Measurements from ENCODE around the gene PIF1. TPM values are rescaled to one million over a fixed set of nuclear protein-coding genes. Genes with fewer than 3 reads are reported as not detected.
"Not testable (repeated sequence)": the region's sequence is repeated elsewhere in the genome, so short reads cannot be mapped to it uniquely, and the experiment has no call there.

Gene PIF1
- total RNA-seq, 1 experiment from 2014 or later = 74.4 TPM

DNA sequence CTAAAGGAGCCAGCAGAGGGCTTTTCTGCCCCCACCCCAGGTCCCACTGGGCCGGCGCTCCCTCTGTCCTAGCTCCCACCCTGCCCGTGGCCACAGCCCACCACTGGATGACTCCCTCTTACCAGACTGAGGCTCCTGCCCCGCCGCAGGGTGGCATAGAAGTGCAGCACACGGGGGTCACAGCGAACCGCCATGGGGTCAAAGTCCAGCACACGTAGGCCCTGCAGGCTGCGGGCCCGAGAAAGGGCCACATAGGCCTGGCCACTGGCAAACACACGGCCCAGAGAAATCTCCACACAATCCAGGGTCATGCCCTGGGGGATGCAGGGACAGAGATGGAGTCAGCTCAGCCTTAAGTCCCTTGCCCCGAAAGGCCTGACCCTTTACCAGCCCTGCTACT is 9.0 kb downstream of the PIF1 start:
- Histone ChIP-seq H3K79me2 (ENCODE audit: insufficient read depth, low read length) (no peaks in the 10 kb centered on the region), H3K9me3 (ENCODE audit: control insufficient read depth, low read depth, low read length) (no peaks in the 10 kb centered on the region), H2BK12ac (ENCODE audit: insufficient read length, low read depth, low read length) (no peak overlapping the region), H3K23ac (ENCODE audit: insufficient read length, low read depth, low read length) (no peak overlapping the region), H2AK5ac (ENCODE audit: insufficient read length, low read length) (no peak overlapping the region), H3K9ac (ENCODE audit: extremely low read depth, insufficient read length, low read length) (no peak overlapping the region), H4K91ac (ENCODE audit: insufficient read length, low read depth, low read length) (no peak overlapping the region), H3K23me2 (ENCODE audit: insufficient read length, low read depth, low read length, poor library complexity, severe bottlenecking) (no peaks in the 10 kb centered on the region), H3K18ac (ENCODE audit: insufficient read length, low read depth, low read length) (no peak overlapping the region), H2BK5ac (ENCODE audit: insufficient read length, low read length) (no peak overlapping the region), H3K79me1 (ENCODE audit: insufficient read depth, low read depth, low read length, poor library complexity, severe bottlenecking) (no peaks in the 10 kb centered on the region), H4K5ac (ENCODE audit: insufficient read length, low read depth, low read length) (no peak overlapping the region), H3K27ac (ENCODE audit: insufficient read length, low read depth, low read length) (no peak overlapping the region), H3K56ac (ENCODE audit: insufficient read length, low read depth, low read length) (no peak overlapping the region), H2BK15ac (ENCODE audit: low read depth, low read length) (no peak overlapping the region), H2BK20ac (ENCODE audit: low read depth, low read length, poor library complexity, severe bottlenecking) (no peak overlapping the region), H3T11ph (ENCODE audit: low read length) (no peak overlapping the region), H3K4ac (ENCODE audit: low read depth, low read length) (no peak overlapping the region), H3K4me1 (ENCODE audit: insufficient read depth, low read length) (peaks cover 8% of the 10 kb centered on the region), H4K20me1 (ENCODE audit: control insufficient read depth, insufficient read depth, insufficient read length) (no peaks in the 10 kb centered on the region), H3K14ac (ENCODE audit: insufficient read depth, low read length) (no peak overlapping the region), H4K8ac (replicated peaks; ENCODE audit: insufficient read length, low read depth, low read length) (no peak overlapping the region), H2AFZ (ENCODE audit: low read length) (no peak overlapping the region), H3K4me2 (ENCODE audit: insufficient read depth, insufficient read length, low read length) (no peak overlapping the region), H3K27me3 (ENCODE audit: insufficient read depth, low read length) (no peaks in the 10 kb centered on the region), H2BK120ac (ENCODE audit: low read depth, low read length, poor library complexity, severe bottlenecking) (no peak overlapping the region)
- H3K9me3 Mint-ChIP-seq = no peaks in the 10 kb centered on the region
- no peak overlapping the region for H3K4me3 Mint-ChIP-seq
- no peak for DNase-seq
- no CpG with 5 or more reads among the region's 13 CpGs for WGBS (ENCODE audit: extremely low coverage, insufficient read length, low lambda C conversion rate)
- H3K36me3 Mint-ChIP-seq (ENCODE audit: insufficient read depth in 1 of 3, low read depth in 3 of 3) = peaks cover 32 to 53% (median 50%) of the 10 kb centered on the region in 3 experiments
- TF ChIP-seq, protein P1, sequence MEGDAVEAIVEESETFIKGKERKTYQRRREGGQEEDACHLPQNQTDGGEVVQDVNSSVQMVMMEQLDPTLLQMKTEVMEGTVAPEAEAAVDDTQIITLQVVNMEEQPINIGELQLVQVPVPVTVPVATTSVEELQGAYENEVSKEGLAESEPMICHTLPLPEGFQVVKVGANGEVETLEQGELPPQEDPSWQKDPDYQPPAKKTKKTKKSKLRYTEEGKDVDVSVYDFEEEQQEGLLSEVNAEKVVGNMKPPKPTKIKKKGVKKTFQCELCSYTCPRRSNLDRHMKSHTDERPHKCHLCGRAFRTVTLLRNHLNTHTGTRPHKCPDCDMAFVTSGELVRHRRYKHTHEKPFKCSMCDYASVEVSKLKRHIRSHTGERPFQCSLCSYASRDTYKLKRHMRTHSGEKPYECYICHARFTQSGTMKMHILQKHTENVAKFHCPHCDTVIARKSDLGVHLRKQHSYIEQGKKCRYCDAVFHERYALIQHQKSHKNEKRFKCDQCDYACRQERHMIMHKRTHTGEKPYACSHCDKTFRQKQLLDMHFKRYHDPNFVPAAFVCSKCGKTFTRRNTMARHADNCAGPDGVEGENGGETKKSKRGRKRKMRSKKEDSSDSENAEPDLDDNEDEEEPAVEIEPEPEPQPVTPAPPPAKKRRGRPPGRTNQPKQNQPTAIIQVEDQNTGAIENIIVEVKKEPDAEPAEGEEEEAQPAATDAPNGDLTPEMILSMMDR (conservative IDR thresholded peaks at IDR 0.05) = no peak
- peak overlapping the region in 2 of 3 experiments; percentile 73 to 89; a peak in 2 of 7 replicates for H3K27ac Mint-ChIP-seq
- peaks cover 26% of the 10 kb centered on the region in 2 experiments for H3K4me1 Mint-ChIP-seq
- no peaks in the 10 kb centered on the region for H3K27me3 Mint-ChIP-seq (ENCODE audit: low read depth)

DNA sequence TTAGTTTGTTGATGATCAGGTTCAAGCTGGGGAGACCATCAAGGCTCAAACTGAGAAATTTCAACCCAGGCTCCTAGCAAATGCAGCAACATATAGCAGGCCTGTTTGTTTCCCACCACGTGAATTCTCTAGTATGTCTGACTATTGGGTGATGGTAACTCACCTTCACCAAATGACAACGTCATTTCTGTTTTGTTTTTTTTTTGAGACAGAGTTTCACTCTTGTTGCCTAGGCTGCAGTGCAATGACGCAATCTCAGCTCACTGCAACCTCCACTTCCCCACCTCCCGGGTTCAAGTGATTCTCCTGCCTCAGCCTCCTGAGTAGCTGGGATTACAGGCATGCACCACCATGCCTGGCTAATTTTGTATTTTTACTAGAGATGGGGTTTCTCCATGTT is 10.5 kb downstream of the PIF1 start:
- H3K9me3 Mint-ChIP-seq = not testable (repeated sequence)

More for the DNA sequence above, 10.5 kb downstream of the PIF1 start:
- not testable (repeated sequence) for H3K79me1 ChIP-seq (ENCODE audit: insufficient read depth, low read depth, low read length, poor library complexity, severe bottlenecking); H2BK5ac ChIP-seq (ENCODE audit: insufficient read length, low read length); H3K18ac ChIP-seq (ENCODE audit: insufficient read length, low read depth, low read length); H3K27me3 ChIP-seq (ENCODE audit: insufficient read depth, low read length); DNase-seq; H2AK5ac ChIP-seq (ENCODE audit: insufficient read length, low read length); H2BK12ac ChIP-seq (ENCODE audit: insufficient read length, low read depth, low read length); H4K5ac ChIP-seq (ENCODE audit: insufficient read length, low read depth, low read length); H4K91ac ChIP-seq (ENCODE audit: insufficient read length, low read depth, low read length); H2BK15ac ChIP-seq (ENCODE audit: low read depth, low read length); H2AFZ ChIP-seq (ENCODE audit: low read length); H3K27me3 Mint-ChIP-seq (ENCODE audit: low read depth); H3T11ph ChIP-seq (ENCODE audit: low read length); H3K9me3 ChIP-seq (ENCODE audit: control insufficient read depth, low read depth, low read length); H2BK20ac ChIP-seq (ENCODE audit: low read depth, low read length, poor library complexity, severe bottlenecking); H3K4ac ChIP-seq (ENCODE audit: low read depth, low read length); H4K20me1 ChIP-seq (ENCODE audit: control insufficient read depth, insufficient read depth, insufficient read length); H4K8ac ChIP-seq (replicated peaks; ENCODE audit: insufficient read length, low read depth, low read length); H3K56ac ChIP-seq (ENCODE audit: insufficient read length, low read depth, low read length); H3K4me2 ChIP-seq (ENCODE audit: insufficient read depth, insufficient read length, low read length); H3K14ac ChIP-seq (ENCODE audit: insufficient read depth, low read length); H3K27ac ChIP-seq (ENCODE audit: insufficient read length, low read depth, low read length); H3K4me3 Mint-ChIP-seq; H3K23me2 ChIP-seq (ENCODE audit: insufficient read length, low read depth, low read length, poor library complexity, severe bottlenecking); H3K23ac ChIP-seq (ENCODE audit: insufficient read length, low read depth, low read length); H3K9ac ChIP-seq (ENCODE audit: extremely low read depth, insufficient read length, low read length); H2BK120ac ChIP-seq (ENCODE audit: low read depth, low read length, poor library complexity, severe bottlenecking); H3K79me2 ChIP-seq (ENCODE audit: insufficient read depth, low read length)
- Mint-ChIP-seq H3K36me3 (ENCODE audit: insufficient read depth in 1 of 3, low read depth in 3 of 3) (peaks cover 24 to 40% (median 35%) of the 10 kb centered on the region in 3 experiments), H3K4me1 (peaks cover 40 to 41% of the 10 kb centered on the region in 2 experiments), H3K27ac (peak overlapping the region; percentile 53 to 94 (median 89); a peak in 4 of 7 replicates)
- no CpG with 5 or more reads among the region's 4 CpGs for whole genome bisulfite sequencing (ENCODE audit: extremely low coverage, insufficient read length, low lambda C conversion rate)
- peaks cover 11% of the 10 kb centered on the region for H3K4me1 ChIP-seq (ENCODE audit: insufficient read depth, low read length)

All from H9 (cell line).